Measurements from ENCODE around the gene PLEKHG4.
A peak's percentile ranks its signal among the peaks of the same experiment; 100 is the strongest.

PLEKHG4 gene

DNA sequence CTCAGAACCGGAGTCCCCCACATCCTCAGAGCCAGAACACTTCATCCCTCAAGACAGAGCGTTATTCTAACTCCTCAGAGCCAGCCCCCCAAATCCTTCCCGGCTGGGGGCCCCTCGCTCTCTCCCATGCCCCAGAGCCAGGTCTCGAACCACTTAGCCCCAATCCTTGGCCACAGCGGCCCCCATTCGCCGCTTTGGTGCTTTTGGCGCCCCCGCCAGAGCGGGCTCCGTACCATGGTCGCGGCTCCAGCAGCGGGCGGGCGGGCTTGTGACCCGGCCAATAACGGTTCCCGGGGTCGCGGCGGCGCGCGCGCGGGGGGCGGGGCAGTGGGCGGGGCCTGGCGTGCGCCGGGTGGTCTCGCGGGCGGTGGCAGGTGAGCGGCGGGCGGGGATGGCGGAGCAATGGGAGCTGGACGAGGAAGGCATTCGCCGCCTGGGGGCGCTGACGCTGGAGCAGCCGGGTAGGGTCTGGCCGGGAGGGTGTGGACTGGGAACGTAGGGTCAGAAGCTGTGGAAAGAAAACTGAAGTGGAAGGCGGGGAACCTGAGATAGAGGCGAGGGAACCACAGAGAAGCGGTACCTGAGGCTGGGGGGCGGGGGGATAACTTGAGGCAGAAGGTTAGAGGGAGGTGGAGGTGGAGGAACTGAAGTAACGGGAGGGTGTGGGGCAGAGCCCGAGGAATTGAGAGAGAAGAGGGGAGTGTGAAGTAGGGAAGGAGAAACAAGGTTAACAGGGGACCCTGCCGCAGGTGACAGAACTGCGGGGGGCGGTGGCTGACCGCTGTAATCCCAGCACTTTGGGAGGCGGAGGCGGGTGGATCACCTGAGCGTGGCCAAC, 47.4 kb downstream of the PLEKHG4 start, which contains the start of the genes KCTD19 and LRRC36:
TSS of gene KCTD19 (minus strand) at position 270 of the 838 bp plus-strand sequence. CDS start at position 236, 34 bp downstream.
TSS of gene LRRC36 (plus strand) at position 344 of the 838 bp plus-strand sequence. CDS start at position 392, 48 bp downstream.
- no peak for FAIRE-seq
- peak; percentile 62 for DNase-seq (ENCODE audit: insufficient read length, low spot score)
- TF ChIP-seq, protein P1, sequence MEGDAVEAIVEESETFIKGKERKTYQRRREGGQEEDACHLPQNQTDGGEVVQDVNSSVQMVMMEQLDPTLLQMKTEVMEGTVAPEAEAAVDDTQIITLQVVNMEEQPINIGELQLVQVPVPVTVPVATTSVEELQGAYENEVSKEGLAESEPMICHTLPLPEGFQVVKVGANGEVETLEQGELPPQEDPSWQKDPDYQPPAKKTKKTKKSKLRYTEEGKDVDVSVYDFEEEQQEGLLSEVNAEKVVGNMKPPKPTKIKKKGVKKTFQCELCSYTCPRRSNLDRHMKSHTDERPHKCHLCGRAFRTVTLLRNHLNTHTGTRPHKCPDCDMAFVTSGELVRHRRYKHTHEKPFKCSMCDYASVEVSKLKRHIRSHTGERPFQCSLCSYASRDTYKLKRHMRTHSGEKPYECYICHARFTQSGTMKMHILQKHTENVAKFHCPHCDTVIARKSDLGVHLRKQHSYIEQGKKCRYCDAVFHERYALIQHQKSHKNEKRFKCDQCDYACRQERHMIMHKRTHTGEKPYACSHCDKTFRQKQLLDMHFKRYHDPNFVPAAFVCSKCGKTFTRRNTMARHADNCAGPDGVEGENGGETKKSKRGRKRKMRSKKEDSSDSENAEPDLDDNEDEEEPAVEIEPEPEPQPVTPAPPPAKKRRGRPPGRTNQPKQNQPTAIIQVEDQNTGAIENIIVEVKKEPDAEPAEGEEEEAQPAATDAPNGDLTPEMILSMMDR (IDR thresholded peaks at IDR 0.05; ENCODE audit: insufficient read depth, missing control alignments), result peak; percentile 47

DNA sequence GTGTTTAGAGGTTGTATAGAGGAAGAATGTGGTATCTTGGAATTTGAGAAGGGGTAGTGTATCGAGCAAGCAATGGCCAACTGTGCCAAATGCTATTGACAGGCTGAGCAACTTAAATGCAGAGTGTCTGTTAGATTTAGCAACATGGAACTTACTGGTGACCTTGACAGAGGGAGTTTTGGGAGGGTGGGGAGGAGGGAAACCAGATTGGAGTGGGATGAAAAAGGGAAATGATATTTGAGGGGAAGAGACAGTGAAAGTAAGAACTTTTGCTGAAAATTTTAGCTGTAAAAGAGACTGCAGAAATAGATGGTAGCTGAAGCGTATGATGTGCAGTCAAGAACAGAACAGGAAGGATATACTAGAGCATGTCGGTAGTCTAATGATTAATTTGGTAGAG, 48.4 kb downstream of the PLEKHG4 start:
- TF ChIP-seq, protein P1 (IDR thresholded peaks at IDR 0.05; ENCODE audit: insufficient read depth, missing control alignments), result no peak
- DNase-seq (ENCODE audit: insufficient read length, low spot score) (no peak), FAIRE-seq (no peak)

DNA sequence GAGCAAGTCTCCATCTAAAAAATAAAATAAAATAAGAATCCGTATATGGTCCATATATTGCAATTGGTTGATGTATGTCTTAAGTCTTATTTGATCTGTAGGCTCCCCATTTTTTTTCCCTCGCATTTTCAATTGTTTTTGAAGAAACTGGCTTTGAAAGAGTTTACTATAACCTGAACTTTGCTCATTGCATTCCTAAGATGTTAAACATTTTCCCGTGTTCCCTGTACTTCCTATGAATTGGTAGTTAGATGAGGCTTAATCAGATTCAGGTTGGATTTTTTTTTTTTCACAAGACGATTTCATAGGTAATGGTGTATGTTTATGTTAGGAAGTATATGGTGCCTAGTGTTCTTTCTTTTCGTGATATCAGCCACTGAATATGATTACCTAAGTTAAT, 50.6 kb downstream of the PLEKHG4 start:
- DNase-seq (ENCODE audit: insufficient read length, low spot score) (no peak), FAIRE-seq (no peak)
- TF ChIP-seq, protein P1 (IDR thresholded peaks at IDR 0.05; ENCODE audit: insufficient read depth, missing control alignments), result no peak

DNA sequence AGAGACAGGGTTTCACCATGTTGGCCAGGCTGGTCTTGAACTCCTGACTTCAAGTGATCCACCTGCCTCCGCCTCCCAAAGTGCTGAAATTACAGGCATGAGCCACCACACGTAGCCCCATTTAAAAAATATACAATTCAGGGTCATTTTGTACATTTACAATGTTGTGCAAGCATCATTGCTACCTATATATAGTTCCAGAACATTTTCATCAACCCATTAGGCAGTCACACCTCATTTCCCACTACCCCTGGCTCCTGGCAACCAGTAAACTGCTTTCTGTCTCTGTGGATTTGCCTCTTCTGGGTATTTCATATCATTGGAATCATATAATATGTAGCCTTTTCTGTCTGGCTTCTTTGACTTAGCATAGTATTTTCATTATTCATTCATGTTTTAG, 54.0 kb downstream of the PLEKHG4 start:
- DNase-seq (ENCODE audit: insufficient read length, low spot score) (no peak), FAIRE-seq (no peak)
- TF ChIP-seq, protein P1 (IDR thresholded peaks at IDR 0.05; ENCODE audit: insufficient read depth, missing control alignments), result no peak

DNA sequence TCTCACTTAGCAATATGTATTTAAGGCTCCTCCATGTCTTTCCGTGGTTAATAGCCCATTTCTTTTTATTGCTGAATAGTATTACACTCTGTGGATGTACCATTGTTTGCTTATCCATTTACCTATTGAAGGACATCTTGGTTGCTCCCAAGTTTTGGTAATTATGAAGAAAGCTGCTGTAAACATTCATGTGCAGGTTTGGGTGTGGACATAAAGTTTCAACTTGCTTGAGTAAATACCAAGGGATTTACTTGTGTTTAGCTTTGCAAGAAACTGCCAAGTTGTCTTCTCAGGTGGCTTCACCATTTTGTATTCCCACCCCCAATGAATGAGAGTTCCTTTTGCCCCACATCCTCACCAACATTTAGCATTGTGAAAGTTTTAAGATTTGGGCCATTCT, 56.8 kb downstream of the PLEKHG4 start:
- DNase-seq (ENCODE audit: insufficient read length, low spot score), result no peak
- FAIRE-seq, result no peak
- TF ChIP-seq, protein P1 (IDR thresholded peaks at IDR 0.05; ENCODE audit: insufficient read depth, missing control alignments), result no peak

DNA sequence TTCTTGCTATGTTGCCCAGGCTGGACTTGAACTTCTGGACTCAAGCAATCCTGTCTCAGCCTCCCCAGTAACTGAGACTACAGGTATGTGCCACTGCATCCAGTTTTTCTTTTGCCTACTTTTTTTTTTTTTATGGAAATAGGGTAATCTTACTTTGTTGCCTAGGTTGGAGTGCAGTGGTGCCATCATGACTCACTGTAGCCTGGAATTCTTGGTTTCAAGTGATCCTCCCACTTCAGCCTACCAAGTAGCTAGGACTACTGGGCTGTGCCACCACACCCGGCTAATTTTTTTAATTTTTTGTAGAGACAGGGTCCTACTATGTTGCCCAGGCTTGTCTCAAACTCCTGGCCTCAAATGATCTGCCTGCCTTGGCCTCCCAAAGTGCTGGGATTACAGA, 57.3 kb downstream of the PLEKHG4 start:
- FAIRE-seq (no peak), DNase-seq (ENCODE audit: insufficient read length, low spot score) (no peak)
- TF ChIP-seq, protein P1 (IDR thresholded peaks at IDR 0.05; ENCODE audit: insufficient read depth, missing control alignments), result no peak

All from D721Med (cell line).